G401 (cell line): ENCODE data around the gene SMYD4. TPM values are rescaled to one million over a fixed set of nuclear protein-coding genes. Genes with fewer than 3 reads are reported as not detected.
"Not testable (repeated sequence)": the region's sequence is repeated elsewhere in the genome, so short reads cannot be mapped to it uniquely, and the experiment has no call there.

Experiments used
- DNase-seq: peaks from one replicate; pipeline ENCODE4 v3.0.0-alpha.2; 2015; ENCODE audit warnings: low spot score
- in situ Hi-C: cut with HindIII; loops from 2 replicates; pipeline ENCODE4 v1.10.0; 2016; ENCODE audit warnings: low sequenced_read_pairs, mixed read lengths
- total RNA-seq: library from RNA; depleted of rRNA; stranded (reverse); fragments of >200 nt; shearing (Covaris generic); gene quantifications from 2 replicates; pipeline ENCODE4 v1.2.3, GENCODE V29; 2014

The SMYD4 gene
- total RNA-seq, 1 experiment from 2014 or later = 16.0 TPM

- in situ Hi-C loops = no loop called here
- no peak for DNase-seq
Observed at GRCh38 chr17:1789936-1790335, 39.8 kb downstream of the SMYD4 start.

DNA sequence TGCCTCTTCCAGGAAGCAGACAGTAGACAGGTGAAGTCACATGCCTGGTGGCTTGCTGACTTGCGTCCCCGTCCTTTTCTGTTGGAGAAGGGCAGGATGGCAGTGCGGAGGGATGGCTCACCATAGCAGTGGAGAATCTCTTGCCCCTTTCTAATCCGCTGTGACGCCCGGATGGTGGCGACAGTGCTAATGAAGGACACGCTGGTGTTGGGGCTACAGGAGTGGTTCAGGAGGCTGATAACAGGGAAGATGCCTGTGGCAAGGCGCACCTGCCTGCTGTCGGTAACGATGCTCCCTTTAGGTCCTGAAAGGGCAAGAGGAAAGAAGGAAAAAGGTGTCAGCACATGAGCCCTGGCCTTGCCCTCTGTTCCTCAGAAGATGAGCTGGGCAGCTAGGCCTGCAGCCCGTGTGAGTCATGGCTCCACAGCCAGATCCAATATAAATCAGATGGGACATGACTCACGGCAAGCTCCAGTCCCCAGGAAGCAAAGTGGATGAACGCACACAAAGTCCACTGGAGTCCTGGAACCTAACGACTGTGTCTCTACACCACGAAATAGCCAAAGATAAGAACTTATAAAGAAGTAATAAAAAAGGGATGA is 42.3 kb downstream of the SMYD4 start:
- in situ Hi-C loops = no loop called here
- no peak for DNase-seq

GRCh38 chr17:1786708-1787107 is 43.0 kb downstream of the SMYD4 start:
- in situ Hi-C loops = no loop called here
- no peak for DNase-seq

GRCh38 chr17:1785930-1786329 is 43.8 kb downstream of the SMYD4 start:
- in situ Hi-C loops = no loop called here
- DNase-seq = no peak

DNA sequence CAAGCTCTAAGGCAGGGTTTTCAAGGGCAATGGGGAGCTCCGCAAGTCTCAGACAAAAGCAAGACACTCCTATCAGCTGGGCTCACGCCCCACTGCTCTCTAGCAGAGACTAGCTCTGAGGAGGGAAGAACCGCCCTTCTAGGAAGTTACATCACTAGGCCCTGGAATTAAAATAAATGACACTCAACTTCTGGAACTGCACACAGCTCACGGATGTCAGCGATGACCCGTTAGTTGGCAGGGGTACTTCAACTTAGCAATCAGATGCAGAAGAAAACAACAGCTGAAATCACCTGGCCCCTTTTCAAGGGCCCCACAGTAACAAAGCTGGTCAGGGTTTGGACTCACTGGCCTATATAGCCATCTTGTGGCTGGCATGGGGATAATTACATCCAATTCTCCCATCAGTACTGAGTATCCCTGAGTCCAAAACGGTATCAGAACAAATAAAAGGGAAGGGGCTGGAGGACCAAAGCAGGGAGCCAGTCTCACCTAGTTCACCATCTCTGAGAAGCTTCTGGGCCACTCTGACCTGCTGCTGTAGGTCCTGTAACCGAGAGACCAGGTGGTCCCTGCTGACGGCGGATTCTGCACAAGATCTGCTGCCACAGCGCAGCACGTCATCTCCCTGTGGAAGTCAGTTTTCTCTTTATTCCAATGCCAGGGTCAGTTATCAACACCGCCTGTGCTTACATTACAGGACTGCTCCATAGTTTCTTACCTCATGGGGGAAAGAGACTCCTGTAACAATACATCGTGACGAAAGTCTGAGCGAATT is 45.7 kb downstream of the SMYD4 start:
- DNase-seq = peak; percentile 62
- in situ Hi-C loops = no loop called here

GRCh38 chr17:1783271-1783670 is 46.4 kb downstream of the SMYD4 start:
- no peak for DNase-seq
- in situ Hi-C loops = no loop called here

- in situ Hi-C loops = no loop called here
- DNase-seq = no peak
Observed at GRCh38 chr17:1782171-1782567, 47.5 kb downstream of the SMYD4 start.

- no peak for DNase-seq
- in situ Hi-C loops = no loop called here
Observed at GRCh38 chr17:1779571-1780131, 50.1 kb downstream of the SMYD4 start.

GRCh38 chr17:1776857-1777256 is 52.8 kb downstream of the SMYD4 start:
- DNase-seq = no peak
- in situ Hi-C loops = no loop called here

DNA sequence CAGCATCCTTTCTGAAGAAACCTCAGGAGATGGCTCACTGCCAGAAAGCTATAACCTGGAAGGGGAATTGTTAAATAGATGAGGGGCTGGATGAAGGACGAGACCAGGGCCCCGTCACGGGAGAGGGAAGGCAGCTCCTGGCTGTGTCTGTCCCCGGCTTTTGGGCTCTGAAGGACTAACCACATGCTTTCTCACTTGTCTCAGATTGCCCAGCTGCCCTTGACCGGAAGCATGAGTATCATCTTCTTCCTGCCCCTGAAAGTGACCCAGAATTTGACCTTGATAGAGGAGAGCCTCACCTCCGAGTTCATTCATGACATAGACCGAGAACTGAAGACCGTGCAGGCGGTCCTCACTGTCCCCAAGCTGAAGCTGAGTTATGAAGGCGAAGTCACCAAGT is 53.4 kb downstream of the SMYD4 start:
- in situ Hi-C loops = no loop called here
- no peak for DNase-seq

DNA sequence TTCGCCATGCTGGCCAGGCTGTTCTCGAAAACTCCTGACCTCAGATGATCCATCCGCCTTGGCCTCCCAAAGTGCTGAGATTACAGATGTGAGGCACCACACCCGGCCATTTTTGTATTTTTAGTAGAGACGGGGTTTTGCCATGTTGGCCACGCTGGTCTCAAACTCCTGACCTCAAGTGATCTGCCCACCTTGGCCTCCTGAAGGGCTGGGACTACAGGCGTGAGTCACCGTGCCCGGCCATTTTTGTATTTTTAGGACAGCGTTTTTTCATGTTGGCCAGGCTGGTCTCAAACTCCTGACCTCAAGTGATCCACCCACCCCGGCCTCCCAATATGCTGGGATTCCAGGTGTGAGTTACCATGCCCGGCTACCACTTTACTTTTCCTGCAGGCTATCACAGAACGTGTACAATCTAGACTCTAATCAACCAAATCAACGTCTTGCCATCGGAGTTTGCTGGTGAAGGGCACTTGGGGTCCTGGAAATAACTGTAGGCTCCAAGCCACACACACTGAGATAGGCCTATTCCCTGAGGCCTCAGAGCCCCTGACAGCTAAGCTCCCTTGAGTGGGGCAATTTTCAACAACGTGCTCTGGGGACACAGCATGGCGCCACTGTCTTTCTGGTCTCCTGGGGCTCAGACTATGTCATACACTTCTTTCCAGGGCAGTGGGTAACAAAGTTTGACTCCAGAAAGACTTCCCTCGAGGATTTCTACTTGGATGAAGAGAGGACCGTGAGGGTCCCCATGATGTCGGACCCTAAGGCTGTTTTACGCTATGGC is 55.1 kb downstream of the SMYD4 start:
- no peak for DNase-seq

DNA sequence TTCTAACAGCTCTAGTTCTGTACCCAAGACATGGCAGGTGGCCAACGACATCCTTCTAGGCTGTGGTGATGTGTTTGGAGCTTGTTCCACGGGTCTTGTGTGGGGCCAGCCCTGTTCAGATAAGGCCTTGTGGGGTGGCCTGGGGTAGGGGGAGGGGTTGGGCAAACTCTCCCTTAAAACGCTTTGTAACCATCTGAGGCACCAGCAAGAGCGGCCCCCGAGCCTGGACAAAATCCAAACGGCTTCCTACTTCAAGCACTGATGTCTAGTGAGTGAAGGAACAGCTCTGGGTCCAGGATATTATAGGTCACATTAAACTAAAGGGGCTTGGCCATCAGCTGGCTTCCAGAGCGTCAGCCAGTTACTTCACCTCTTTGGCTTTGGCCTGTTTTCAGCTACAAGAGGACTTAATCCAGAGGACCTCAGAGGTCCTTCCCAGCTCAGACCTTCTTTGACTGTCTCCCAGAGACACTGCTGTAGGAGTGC is 56.0 kb downstream of the SMYD4 start:
- in situ Hi-C loops = no loop called here
- no peak for DNase-seq

More for the DNA sequence above, 55.1 kb downstream of the SMYD4 start:
- in situ Hi-C loops = no loop called here

- in situ Hi-C loops, DNase-seq: not testable (repeated sequence)
Observed at GRCh38 chr17:1773000-1773695, 56.6 kb downstream of the SMYD4 start.

GRCh38 chr17:1769822-1770477 is 59.8 kb downstream of the SMYD4 start:
- DNase-seq = no peak
- in situ Hi-C loops = no loop called here

- no peak for DNase-seq
- in situ Hi-C loops = no loop called here
Observed at GRCh38 chr17:1767358-1767757, 62.3 kb downstream of the SMYD4 start.

DNA sequence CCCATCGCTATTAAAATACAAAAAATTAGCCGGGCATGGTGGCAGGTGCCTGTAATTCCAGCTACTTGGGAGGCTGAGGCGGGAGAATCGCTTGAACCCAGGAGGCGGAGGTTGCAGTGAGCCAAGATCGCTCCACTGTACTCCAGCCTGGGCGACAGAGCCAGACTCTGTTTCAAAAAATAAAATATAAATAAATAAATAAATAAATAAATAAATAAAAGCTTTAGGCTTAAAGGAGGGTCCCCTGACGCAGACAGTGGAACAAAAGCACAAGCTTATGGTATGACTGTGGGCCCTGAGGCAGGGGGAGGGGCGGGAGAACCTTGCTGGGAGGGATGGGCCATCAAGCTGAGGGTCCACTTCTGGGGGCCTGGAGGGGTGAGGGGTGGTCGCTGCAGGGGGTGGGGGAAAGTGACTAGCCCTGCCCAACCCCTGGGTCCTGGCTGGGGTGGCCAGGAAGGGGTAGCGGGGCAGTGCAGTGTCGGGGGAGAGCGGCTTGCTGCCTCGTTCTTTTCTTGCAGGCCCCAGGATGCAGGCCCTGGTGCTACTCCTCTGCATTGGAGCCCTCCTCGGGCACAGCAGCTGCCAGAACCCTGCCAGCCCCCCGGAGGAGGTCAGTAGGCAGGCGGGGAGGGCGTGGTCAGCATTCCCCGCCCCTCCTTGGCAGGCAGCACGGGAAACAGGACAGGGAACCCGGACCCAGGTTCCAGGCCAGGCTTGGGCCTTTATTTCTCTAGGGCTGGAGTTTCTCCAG is 63.1 kb downstream of the SMYD4 start:
- DNase-seq = no peak
- in situ Hi-C loops = no loop called here

GRCh38 chr17:1765576-1765975 is 64.1 kb downstream of the SMYD4 start:
- no peak for DNase-seq
- in situ Hi-C loops = no loop called here

- DNase-seq = not testable (repeated sequence)
- in situ Hi-C loops = loop anchor here (5.0 kb wide), 1 partner anchor 47 kb away; no protein-coding TSS in a partner anchor
Observed at GRCh38 chr17:1764705-1765104, 65.0 kb downstream of the SMYD4 start.
